MV-4-11 (cell line): ENCODE data around the gene TLR6.
"Not testable (repeated sequence)": the region's sequence is repeated elsewhere in the genome, so short reads cannot be mapped to it uniquely, and the experiment has no call there.

Source experiments
- DNase-seq: peaks from one replicate; lab custom pipeline; 2025; lab: John Stamatoyannopoulos, UW

TLR6 gene

DNA sequence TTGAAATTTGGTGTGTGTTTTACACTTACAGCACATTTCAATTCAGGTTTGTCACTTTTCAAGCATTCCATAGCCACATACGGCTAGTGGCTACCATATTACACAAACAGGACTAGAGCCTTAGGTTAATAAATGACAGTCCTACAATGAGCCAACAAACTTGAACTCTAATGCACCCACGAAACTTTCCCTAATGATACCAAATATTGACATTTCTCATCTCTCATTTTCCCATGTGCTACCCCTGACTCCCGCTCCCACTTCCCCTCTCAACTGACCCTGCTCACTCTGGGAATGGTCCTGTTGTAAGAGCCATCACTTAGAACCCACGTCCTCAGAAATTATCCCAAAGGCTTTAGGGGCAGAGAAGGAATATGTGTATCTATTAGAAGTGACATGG is 68.9 kb downstream of the TLR6 start:
- no peak for DNase-seq

DNA sequence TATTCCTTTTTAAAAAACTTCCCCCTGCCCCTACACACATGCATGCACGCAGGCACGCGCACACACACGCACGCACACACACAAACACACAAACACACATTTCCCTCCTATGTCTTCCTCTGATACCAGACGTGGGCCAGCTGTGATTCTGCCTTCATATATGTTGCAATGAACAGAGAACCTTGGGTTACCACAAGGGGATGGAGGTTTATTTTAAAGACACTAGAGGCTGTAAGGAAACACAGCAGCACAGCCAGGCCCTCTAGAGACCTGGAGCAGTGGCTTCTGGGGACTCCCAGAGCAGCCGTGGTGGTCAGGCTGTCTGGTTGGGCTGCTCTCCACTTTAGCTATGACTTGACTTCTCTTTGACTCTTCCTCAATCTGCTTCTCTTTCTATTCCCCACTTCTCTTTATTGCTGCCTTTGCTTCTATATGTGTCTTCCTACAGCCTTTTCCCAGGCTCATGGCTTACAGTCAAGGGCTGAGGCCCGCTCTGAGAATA is 70.7 kb downstream of the TLR6 start:
- peak; percentile 99 for DNase-seq

DNA sequence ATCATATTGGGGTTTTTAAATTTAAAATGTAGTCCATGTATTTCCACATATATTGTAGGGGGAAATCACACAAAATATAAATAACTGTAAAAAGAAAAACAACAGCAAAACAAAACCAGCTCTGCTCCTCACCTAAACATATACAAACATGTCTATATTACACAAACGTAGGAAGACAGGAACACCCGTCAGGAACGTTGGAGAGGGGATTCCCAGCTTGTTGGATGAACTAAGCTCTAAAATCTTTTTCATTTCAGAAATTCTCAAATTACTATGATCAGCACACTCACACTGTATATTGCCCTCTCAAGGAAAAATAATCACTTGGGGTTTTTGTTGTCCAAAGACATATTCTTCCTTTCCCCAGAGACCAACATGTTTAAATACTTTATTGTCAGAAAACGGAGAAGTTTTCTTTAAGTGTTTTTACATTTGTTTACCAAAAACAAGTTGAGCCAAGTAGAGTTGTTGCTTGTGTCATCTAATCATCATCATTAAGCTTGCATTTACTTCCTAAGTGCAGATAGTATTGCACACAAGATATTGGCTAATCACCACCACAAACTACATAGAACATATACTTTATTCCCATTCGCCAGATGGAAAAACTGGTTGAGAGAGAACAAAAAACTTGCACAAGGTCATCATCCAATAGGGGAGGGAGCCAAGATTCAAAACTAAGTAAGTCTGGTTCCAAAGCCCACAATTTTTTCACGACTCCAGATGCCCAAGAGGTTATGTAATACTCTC is 71.4 kb downstream of the TLR6 start:
- DNase-seq, result peak; percentile 56

GRCh38 chr4:38784141-38784540 is 72.5 kb downstream of the TLR6 start:
- DNase-seq, result no peak

DNA sequence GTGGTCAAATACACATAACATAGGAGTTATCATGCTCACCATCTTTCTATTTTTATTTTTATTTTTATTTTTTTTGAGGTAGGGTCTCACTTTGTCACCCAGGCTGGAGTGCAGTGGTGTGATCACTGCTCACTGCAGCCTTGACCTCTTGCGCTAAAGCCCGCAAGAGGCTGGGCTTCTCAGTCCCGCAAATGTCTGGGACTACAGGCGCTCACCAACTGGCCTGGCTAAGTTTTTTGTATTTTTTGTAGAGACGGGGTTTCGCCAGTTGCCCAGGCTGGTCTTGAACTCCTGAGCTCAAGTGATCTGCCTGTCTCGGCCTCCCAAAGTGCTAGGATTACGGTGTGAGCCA is 73.5 kb downstream of the TLR6 start:
- no peak for DNase-seq

DNA sequence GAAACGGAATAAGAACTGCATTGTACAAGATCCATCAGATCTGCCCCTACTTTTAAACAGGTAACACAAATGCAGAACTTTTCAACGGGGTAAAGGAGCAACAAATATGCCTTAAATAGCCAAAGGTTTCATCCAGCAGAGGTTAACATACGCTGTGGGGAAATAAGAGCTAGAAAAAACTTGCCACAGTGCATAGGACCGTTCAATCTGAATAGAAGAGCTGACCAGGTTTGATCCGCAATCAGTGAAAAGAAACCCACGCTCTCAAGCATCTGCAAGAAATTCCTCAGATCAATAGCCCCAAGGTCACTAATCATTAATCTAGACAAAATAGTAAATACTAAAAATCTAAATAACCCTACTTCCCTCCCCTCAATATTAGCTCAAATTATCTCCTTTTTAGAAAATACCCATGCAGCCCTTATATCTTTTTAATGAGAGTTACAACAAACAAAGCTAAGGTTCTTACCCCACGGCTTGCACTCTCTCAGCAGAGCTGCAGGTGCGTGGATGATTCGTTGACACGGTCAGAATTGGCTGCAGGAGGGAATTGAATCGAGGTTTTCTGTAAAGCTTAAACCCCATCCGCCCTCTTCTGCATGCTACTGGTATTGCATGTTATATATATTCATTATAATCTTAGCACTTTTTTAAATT is 74.0 kb downstream of the TLR6 start, which contains the start of gene TLR10:
TLR10 (minus strand) TSS at position 539 of the 657 bp plus-strand sequence. CDS start 7,400 bp downstream, outside the sequence.
- DNase-seq, result peak; percentile 58

DNA sequence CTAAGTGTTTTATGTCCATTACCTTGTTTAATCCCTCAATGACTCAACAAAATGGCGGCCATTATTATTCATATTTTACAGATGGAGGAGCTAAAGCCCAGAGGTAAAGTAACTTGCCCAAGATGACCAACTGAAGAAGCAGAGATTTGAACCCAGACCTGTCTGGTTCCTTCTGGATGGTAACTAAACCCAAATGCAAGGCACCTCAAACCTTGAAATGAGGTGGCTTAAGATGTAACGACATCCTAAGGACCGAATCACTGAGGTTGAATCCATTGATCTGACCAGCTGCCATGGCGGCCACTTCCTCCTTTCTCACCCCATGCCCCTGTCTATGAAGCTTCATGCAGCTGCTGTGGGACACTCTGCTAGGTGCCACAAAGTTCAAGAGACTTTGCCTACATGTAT is 74.8 kb downstream of the TLR6 start:
- DNase-seq, result peak; percentile 52

- DNase-seq, result peak; percentile 62
Observed at GRCh38 chr4:38780833-38781484, 75.7 kb downstream of the TLR6 start.

GRCh38 chr4:38779790-38780189 is 76.8 kb downstream of the TLR6 start:
- no peak for DNase-seq

DNA sequence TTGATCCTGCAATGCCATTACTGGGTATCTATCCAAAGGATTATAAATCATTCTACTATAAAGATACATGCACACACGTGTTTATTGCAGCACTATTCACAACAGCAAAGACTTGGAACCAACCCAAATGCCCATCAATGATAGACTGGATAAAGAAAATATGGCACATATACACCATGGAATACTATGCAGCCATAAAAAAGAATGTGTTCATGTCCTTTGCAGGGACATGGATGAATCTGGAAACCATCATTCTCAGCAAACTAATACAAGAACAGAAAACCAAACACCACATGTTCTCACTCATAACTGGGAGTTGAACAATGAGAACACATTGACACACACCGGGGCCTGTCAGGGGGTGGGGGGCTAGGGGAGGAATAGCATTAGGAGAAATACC is 78.7 kb downstream of the TLR6 start:
- DNase-seq, result not testable (repeated sequence)

GRCh38 chr4:38775326-38775725 is 81.3 kb downstream of the TLR6 start:
- DNase-seq, result peak; percentile 71

- peak; percentile 25 for DNase-seq
Observed at GRCh38 chr4:38774181-38774955, 82.2 kb downstream of the TLR6 start.
